HG03565 (cell line): ENCODE data around the gene CNTN6.
A peak's percentile ranks its signal among the peaks of the same experiment; 100 is the strongest.

Experiments used
- ATAC-seq: cut with Tn5 transposase; IDR thresholded peaks from one replicate; pipeline ENCODE4 v1.9.1; 2021; ENCODE audit warnings: mild to moderate bottlenecking, moderate library complexity; ENCODE audit not compliant: unreplicated experiment

CNTN6 gene

DNA sequence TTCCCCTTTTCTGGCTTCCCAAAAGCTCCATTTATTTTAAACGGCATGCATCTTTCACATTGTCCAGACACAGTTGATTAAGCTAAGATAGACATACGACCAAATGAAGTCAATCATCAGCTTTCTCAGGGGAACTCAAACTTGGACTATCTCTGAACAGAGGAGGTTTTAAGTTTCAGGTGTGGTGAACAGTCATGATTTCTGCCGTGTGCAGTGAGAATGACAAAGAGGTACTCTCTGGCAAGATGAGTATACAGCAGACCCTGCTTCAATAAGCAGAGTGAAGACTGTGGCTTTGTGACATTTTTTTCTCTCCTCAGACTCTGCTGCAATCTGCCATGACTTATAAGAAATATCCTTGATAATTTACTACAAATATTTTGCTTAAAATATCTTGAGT is 307.7 kb downstream of the CNTN6 start:
- ATAC-seq = peak; percentile 55

DNA sequence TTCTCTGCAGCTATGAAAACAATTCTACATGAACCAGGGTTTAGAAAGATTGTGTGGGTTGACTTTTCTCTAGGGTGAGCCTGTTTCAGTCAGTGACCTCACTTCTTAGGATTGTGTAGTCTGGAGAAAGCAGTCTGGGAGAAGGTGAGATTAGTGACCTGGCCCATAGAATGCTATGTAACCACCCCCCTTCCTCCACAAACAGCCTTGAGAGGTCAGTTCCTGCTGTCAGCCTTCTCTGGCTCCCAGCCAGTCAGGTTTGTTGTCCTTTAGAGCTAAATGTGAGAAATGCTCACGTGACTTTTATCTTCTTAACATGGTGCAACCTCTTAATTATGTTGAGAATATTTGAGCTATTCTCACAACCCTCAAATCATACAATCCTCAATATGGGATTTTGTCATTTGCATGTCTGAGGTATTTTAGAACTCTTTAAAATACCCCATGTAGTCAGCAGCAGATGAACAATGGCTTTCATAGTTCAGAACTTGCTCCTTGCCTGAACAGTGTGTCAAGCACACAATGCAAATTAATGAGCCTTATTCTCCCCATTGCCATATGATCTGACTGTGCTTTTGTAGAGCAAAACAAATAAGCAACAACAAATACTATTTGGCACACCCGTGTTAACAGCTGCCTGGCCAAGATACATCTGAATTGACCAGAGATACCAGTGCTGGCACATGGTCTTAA is 311.6 kb downstream of the CNTN6 start:
- ATAC-seq = no peak

DNA sequence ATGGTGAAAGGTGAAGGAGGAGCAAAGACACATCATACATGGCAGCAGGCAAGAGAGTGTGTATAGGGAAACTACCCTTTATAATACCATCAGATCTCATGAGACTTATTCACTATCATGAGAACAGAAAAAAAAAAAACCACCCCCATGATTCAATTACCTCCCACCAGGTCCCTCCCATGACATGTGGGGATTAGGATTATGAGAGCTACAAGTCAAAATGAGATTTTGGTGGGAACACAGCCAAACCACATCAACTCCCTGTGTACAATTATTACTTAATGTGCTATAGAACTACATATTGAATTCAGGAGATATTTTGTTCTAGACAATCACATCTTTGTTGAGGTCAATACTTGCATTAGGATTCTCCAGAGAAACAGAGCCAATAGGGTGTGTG is 313.4 kb downstream of the CNTN6 start:
- ATAC-seq = no peak

DNA sequence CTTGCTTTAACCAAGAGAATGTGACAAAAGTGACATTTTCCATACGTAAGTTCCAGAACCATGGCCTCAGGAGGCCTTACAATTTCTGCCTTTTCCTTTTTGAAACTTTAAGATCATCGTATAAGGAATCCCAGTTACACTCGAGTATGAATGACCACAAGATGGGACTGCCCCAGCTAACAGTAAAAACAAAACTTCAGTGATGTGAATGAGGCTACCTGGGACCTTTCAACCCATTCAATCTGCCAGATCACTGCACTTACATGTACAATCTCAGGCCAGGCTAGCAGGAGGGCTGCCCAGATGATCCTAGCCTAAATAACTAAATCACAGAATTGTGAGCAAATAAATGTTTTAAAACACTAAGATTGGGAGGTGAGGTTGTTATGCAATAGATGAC is 328.8 kb downstream of the CNTN6 start:
- peak; percentile 74 for ATAC-seq

DNA sequence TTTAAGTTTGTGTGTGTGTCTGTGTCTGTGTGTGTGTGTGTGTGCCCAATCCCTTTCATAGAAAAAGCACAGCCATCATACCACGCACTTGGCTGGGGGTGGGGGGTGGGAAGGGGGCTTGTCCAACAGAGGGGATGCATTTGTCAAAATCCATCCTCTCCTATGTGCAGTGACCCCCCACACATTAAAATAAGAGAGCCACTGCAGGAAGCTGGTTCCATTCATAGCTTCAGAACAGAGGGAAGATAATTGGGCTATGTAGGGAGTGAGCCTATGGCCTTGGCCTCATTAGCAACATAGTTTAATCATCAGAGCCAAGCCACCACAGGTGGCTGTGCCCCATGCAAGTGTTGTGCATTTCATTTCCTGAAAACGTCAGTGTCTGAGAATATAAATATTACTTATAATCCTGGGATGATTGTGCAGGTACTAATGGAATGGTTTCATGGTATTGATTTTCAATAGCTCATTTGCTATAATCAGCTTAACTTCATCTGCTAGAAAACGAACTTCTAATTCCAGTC is 330.8 kb downstream of the CNTN6 start:
- ATAC-seq = no peak

DNA sequence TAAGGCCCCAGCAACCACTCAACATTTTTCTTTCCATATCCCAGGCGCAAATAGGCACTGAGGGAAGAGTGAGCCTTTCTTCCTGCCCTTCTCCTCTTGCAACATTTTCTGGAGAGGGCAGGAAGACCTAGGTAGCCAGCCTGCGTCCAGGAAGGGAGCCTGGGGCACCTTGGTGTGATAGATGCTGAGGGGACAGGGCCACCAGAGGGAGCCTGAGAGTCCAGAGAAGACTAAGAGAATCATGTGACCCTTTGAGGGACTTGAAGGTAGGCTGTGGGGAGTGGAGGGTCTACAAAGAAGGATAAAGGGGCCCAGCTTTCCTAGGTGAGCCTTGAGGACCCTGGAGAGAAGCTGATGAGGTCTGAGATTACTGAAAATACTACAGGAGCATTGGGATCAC is 346.6 kb downstream of the CNTN6 start:
- ATAC-seq = no peak

DNA sequence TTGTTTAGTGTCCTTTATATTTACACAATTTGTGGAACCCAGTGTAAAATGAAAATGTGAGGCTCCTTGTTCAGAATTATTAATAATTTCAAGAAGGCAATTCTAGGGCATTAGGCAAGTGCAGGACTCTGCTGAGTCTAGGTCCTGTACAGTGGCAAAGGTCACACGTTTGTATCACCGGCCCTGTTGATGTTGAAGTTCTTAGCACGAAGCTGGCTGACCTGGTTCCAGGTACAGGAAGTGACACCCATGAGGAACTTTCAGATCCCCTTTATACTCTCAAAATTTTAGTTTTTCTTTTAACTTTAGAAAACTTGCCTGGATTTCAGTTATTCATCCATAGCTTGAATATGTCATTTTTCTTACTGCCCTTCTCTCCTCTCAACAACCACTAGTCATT is 349.4 kb downstream of the CNTN6 start:
- ATAC-seq = peak; percentile 76

DNA sequence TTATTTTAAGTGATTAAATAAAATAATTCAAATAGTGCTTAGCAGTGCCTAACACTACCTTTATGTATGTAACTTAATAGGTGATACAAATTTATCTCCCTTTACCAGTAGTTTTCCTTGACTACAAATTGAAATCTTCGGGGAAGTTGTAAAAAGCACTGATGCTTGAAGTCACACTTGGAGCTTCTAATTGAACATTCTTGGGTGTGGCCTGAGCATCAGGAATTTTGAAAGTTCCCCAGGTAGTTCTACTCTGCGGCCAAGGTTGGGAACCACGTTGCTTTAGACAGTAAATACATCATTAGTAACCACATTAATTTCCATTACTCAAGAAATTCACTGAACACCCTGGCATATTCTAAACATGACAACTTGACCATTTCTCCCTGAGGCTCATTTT is 351.4 kb downstream of the CNTN6 start:
- no peak for ATAC-seq

DNA sequence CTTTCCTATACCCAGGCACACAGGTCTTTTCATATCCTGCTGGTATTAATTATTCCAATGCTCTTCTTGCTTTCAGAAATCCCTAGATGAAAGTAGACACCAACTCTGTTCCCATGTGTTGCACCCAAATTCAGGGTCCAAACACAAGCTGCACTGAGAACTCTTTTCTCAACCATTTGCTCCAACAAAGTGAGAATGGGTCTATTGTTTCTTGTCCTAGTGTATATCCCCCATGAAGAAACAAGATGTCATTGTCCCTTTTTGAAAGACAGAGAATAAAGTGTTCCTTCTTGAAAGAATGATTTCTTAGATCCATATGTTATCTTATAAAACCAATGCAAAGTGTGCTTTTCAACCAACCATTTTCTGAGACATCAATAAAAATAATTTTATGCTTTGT is 353.7 kb downstream of the CNTN6 start:
- ATAC-seq = no peak

DNA sequence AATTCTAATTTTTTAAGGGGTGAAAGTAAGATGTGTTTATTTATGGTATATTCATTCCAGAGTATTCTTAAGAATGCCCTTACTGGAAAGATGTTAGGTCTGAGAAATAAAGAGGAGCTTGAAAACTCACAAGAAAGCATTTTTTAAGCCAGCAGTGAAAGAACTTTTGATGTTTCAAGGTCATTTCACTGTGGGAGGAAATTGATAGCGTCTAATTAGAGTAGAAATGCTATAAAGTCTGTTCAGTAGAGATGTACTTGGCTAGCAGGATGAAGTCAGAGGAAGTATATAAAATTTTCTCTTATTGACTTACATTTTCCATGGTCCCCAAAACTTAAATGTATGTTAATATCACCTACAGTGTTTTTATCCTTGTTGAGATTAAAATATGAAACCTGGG is 354.6 kb downstream of the CNTN6 start:
- ATAC-seq = no peak

DNA sequence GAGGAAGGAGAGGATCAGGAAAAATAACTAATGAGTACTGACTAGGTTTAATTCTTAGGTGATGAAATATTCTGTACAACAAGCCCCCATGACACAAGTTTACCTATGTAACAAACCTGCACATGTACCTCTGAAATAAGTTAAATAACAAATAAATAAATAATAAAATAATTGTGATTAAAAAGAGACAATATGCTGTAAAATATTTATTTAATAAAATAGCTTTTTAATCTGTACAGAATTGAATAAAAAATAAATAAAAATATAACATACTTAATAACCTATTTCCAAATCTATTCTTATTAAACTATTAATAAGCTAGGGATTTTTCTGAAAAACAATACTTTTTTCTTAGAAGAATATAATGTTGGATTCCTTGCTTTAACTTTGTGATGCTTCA is 355.6 kb downstream of the CNTN6 start:
- no peak for ATAC-seq
